ENCODE measurements around the gene GIN1.
"Not testable (repeated sequence)": the region's sequence is repeated elsewhere in the genome, so short reads cannot be mapped to it uniquely, and the experiment has no call there.

The GIN1 gene

GRCh38 chr5:103109277-103109676 lies 10.7 kb downstream of the GIN1 start:
- DNase-seq (ENCODE audit: low spot score) = no peak

GRCh38 chr5:103108086-103108485 lies 11.9 kb downstream of the GIN1 start:
- DNase-seq (ENCODE audit: low spot score) = no peak

- DNase-seq (ENCODE audit: low spot score) = no peak
These were observed 17.7 kb downstream of the GIN1 start for GRCh38 chr5:103102234-103102633.

- DNase-seq (ENCODE audit: low spot score) = no peak
These were observed 18.7 kb downstream of the GIN1 start for GRCh38 chr5:103101079-103101750.

- DNase-seq (ENCODE audit: low spot score) = no peak
These were observed 20.9 kb downstream of the GIN1 start for GRCh38 chr5:103098993-103099392.

GRCh38 chr5:103094737-103095136 lies 25.2 kb downstream of the GIN1 start:
- no peak for DNase-seq (ENCODE audit: low spot score)

GRCh38 chr5:103093727-103094126 lies 26.2 kb downstream of the GIN1 start:
- DNase-seq (ENCODE audit: low spot score) = no peak

- DNase-seq (ENCODE audit: low spot score) = no peak
These were observed 27.3 kb downstream of the GIN1 start for GRCh38 chr5:103092676-103093075.

GRCh38 chr5:103090791-103091190 lies 29.1 kb downstream of the GIN1 start:
- no peak for DNase-seq (ENCODE audit: low spot score)

- no peak for DNase-seq (ENCODE audit: low spot score)
These were observed 30.7 kb downstream of the GIN1 start for GRCh38 chr5:103089272-103089671.

GRCh38 chr5:103086547-103086946 lies 33.4 kb downstream of the GIN1 start:
- no peak for DNase-seq (ENCODE audit: low spot score)

- DNase-seq (ENCODE audit: low spot score) = no peak
These were observed 40.1 kb downstream of the GIN1 start for GRCh38 chr5:103079796-103080195.

- DNase-seq (ENCODE audit: low spot score) = no peak
These were observed 44.5 kb downstream of the GIN1 start for GRCh38 chr5:103075442-103075841.

GRCh38 chr5:103073500-103073899 lies 46.4 kb downstream of the GIN1 start:
- not testable (repeated sequence) for DNase-seq (ENCODE audit: low spot score)

GRCh38 chr5:103066326-103066725 lies 53.6 kb downstream of the GIN1 start:
- DNase-seq (ENCODE audit: low spot score) = no peak

- no peak for DNase-seq (ENCODE audit: low spot score)
These were observed 59.4 kb downstream of the GIN1 start for GRCh38 chr5:103060424-103060954.

- DNase-seq (ENCODE audit: low spot score) = no peak
These were observed 60.4 kb downstream of the GIN1 start for GRCh38 chr5:103059525-103059924.

GRCh38 chr5:103057208-103058130 lies 62.5 kb downstream of the GIN1 start:
- DNase-seq (ENCODE audit: low spot score) = no peak

GRCh38 chr5:103046706-103047105 lies 73.2 kb downstream of the GIN1 start:
- not testable (repeated sequence) for DNase-seq (ENCODE audit: low spot score)

- peak; percentile 34 for DNase-seq (ENCODE audit: low spot score)
These were observed 78.8 kb downstream of the GIN1 start for GRCh38 chr5:103041071-103041676.

- DNase-seq (ENCODE audit: low spot score) = no peak
These were observed 82.1 kb downstream of the GIN1 start for GRCh38 chr5:103037673-103038455.

- DNase-seq (ENCODE audit: low spot score) = no peak
These were observed 83.3 kb downstream of the GIN1 start for GRCh38 chr5:103036601-103037000.
